Sigmoid colon (tissue), 7 donors: ENCODE data around the gene APAF1. TPM values are rescaled to one million over a fixed set of nuclear protein-coding genes. Genes with fewer than 3 reads are reported as not detected.

ENCODE experiments used
- DNase-seq: peaks from one replicate; pipeline ENCODE4 v3.0.0-alpha.2; 2019
- H3K27ac ChIP-seq, 4 donors: fragments of 200-600 bp; sonication (generic); one replicate each; pipeline ENCODE4 v1.5.1; 2016 to 2019; ENCODE audit warnings: mild to moderate bottlenecking in 1 of 4
- H3K27me3 ChIP-seq, 3 donors: fragments of 200-600 bp; sonication (generic); one replicate each; pipeline ENCODE4 v1.5.1; 2019; ENCODE audit warnings: mild to moderate bottlenecking in 1 of 3
- H3K36me3 ChIP-seq, 4 donors: fragments of 200-600 bp; sonication (generic); one replicate each; pipeline ENCODE4 v1.5.1; 2016 to 2019
- H3K4me1 ChIP-seq, 4 donors: fragments of 200-600 bp; sonication (generic); one replicate each; pipeline ENCODE4 v1.5.1; 2017 to 2019
- H3K4me3 ChIP-seq, 4 donors: fragments of 200-600 bp; sonication (generic); one replicate each; pipeline ENCODE4 v1.5.1; 2017 to 2019; ENCODE audit warnings: mild to moderate bottlenecking in 2 of 4, moderate library complexity in 1 of 4
- H3K9me3 ChIP-seq, 4 donors: fragments of 200-600 bp in 3 of 4; sonication (generic) in 3 of 4; one replicate each; pipeline versions ENCODE4 v1.5.1 to v1.6.1; 2013 to 2019
- EP300 ChIP-seq, 4 donors: sonication (generic); formaldehyde crosslinking; IDR thresholded peaks; one replicate each; pipeline ENCODE4 v1.6.1; 2017; ENCODE audit warnings: antibody characterized with exemption in 4 of 4
- POLR2A ChIP-seq, 2 donors: fragments of 450-650 bp; IDR thresholded peaks; one replicate each; pipeline ENCODE4 v1.6.1; 2016; ENCODE audit warnings: antibody characterized with exemption in 2 of 2, mild to moderate bottlenecking in 2 of 2, moderate library complexity in 2 of 2
- POLR2AphosphoS5 ChIP-seq, 4 donors: sonication (generic); formaldehyde crosslinking; IDR thresholded peaks; one replicate each; pipeline ENCODE4 v1.6.1; 2017; ENCODE audit warnings: antibody characterized with exemption in 4 of 4
- WGBS, 2 donors: extraction: QIAGEN DNeasy Blood & Tissue Kit; methylation state at CpG; one replicate each; pipeline ENCODE4 v1.1.7; 2013; 5-methylcytosine and 5-hydroxymethylcytosine counted together
- intact Hi-C: fragments of 100-400 bp; cut with DNase I; formaldehyde crosslinking; loops from one replicate; pipeline ENCODE4 v1.15.1; 2023
- polyA plus RNA-seq, 3 donors: library from polyadenylated mRNA; stranded (reverse); fragments of 200-250 nt; gene quantifications; one replicate each; pipeline ENCODE4 v1.2.3, GENCODE V29; 2013
- total RNA-seq, 4 donors: library from RNA; depleted of rRNA; stranded (reverse); fragments of >200 nt; gene quantifications; one replicate each; pipeline ENCODE4 v1.1.0, GENCODE V29; 2016
- TF ChIP-seq, protein P1 (sequence below), 4 experiments: fragments of 450-650 bp in 3 of 4; fragments of 200-600 bp in 1 of 4; IDR thresholded peaks; one replicate each; pipeline ENCODE4 v1.5.1; 2016 to 2019; ENCODE audit warnings: antibody characterized with exemption in 4 of 4, mild to moderate bottlenecking in 3 of 4, moderate library complexity in 2 of 4
- donor health status: healthy with polysubstance abuse.
- donor health status: Bipolar disorder and iron deficiency.
- donor health status: healthy.

APAF1 gene
- total and polyA plus RNA-seq, 7 donors = 6.2 to 20.1 (median 14.6) TPM

DNA sequence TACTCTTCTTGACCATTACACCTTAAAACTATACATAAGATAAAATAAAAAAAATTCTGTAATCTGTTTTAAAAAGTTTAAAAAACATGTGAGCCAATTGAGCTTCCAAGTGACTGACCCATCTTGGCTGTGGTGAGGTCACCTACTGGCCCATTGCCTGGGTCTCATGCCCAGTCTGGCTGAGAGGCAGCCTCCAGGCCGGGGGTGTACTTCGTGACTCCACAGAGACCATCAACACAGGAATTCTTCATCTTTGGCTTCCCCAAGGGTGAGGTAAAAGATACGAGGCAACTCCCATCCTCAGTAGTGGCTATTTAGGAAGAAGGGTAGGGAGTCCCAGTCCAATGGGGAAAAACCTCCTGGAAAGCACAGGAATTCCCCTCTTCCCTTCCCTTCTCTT, 113.2 kb downstream of the APAF1 start:
- H3K4me3 ChIP-seq = no peak overlapping the region
- H3K4me1 ChIP-seq = peaks cover 0 to 5% (median 0%) of the 10 kb centered on the region in 4 donors
- no peaks in the 10 kb centered on the region for H3K9me3 ChIP-seq
- TF ChIP-seq, protein P1, sequence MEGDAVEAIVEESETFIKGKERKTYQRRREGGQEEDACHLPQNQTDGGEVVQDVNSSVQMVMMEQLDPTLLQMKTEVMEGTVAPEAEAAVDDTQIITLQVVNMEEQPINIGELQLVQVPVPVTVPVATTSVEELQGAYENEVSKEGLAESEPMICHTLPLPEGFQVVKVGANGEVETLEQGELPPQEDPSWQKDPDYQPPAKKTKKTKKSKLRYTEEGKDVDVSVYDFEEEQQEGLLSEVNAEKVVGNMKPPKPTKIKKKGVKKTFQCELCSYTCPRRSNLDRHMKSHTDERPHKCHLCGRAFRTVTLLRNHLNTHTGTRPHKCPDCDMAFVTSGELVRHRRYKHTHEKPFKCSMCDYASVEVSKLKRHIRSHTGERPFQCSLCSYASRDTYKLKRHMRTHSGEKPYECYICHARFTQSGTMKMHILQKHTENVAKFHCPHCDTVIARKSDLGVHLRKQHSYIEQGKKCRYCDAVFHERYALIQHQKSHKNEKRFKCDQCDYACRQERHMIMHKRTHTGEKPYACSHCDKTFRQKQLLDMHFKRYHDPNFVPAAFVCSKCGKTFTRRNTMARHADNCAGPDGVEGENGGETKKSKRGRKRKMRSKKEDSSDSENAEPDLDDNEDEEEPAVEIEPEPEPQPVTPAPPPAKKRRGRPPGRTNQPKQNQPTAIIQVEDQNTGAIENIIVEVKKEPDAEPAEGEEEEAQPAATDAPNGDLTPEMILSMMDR (IDR thresholded peaks at IDR 0.05) = no peak
- TF ChIP-seq EP300 (IDR thresholded peaks at IDR 0.05) (no peak), POLR2AphosphoS5 (IDR thresholded peaks at IDR 0.05) (no peak), POLR2A (IDR thresholded peaks at IDR 0.05) (no peak)
- no peak overlapping the region for H3K27ac ChIP-seq
- intact Hi-C loops = no loop called here
- 66 to 76% methylated on average over 3 of the region's 3 CpGs for WGBS, 2 donors
- H3K36me3 ChIP-seq = no peaks in the 10 kb centered on the region
- no peaks in the 10 kb centered on the region for H3K27me3 ChIP-seq
- DNase-seq = no peak

DNA sequence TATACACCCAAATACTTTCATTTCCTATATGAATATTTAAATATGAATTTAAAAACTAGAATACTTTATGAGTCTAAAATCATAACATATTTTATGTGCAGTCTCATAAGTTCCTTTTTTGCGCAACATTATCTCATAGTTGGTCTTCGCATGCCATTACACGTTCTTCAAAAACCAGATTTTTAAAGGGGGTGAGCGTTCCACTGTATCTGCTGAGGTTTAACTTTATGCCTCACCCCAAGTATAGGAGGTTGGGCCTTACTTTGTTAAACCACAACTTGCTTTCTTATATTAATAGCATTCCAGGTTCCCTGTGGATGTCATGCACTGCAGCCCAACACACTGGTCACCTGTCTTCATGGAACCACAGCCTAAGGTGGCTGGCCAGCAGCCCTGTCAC, 118.6 kb downstream of the APAF1 start:
- 91 to 93% methylated on average over 4 of the region's 4 CpGs for WGBS, 2 donors
- TF ChIP-seq POLR2A (IDR thresholded peaks at IDR 0.05) (no peak), EP300 (IDR thresholded peaks at IDR 0.05) (no peak), POLR2AphosphoS5 (IDR thresholded peaks at IDR 0.05) (no peak)
- TF ChIP-seq, protein P1 (IDR thresholded peaks at IDR 0.05) = no peak
- no peaks in the 10 kb centered on the region for H3K4me1 ChIP-seq
- no peak overlapping the region for H3K4me3 ChIP-seq
- H3K36me3 ChIP-seq = no peaks in the 10 kb centered on the region
- DNase-seq = no peak
- H3K27me3 ChIP-seq = no peaks in the 10 kb centered on the region
- intact Hi-C loops = no loop called here
- no peaks in the 10 kb centered on the region for H3K9me3 ChIP-seq
- no peak overlapping the region for H3K27ac ChIP-seq

DNA sequence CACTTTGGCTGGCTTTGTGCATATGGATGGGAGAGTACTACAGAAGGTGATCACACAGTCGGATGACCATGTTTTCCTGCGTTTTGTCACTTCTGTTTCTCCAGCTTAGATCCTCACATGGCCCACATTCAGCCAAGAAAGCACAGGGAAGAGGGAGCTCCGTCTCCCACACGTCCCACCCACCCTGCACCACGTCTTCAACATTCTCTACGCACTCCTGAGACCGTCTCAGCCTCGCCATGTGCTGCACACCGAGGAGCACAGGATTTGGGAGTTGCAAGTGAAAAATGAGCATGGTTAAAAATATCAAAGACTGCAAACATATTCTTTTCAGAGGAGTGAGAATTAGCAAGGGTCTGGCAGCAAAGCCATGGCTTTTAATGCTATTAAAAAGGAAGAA, 122.2 kb downstream of the APAF1 start:
- WGBS, 2 donors = 76 to 85% methylated on average over 9 of the region's 9 CpGs
- Histone ChIP-seq H3K27me3 (no peaks in the 10 kb centered on the region), H3K4me1 (no peaks in the 10 kb centered on the region), H3K4me3 (no peak overlapping the region), H3K9me3 (no peaks in the 10 kb centered on the region), H3K36me3 (no peaks in the 10 kb centered on the region), H3K27ac (no peak overlapping the region)
- intact Hi-C loops = no loop called here
- DNase-seq = no peak
- TF ChIP-seq, protein P1 (IDR thresholded peaks at IDR 0.05) = no peak
- TF ChIP-seq POLR2AphosphoS5 (IDR thresholded peaks at IDR 0.05) (no peak), POLR2A (IDR thresholded peaks at IDR 0.05) (no peak), EP300 (IDR thresholded peaks at IDR 0.05) (no peak)

DNA sequence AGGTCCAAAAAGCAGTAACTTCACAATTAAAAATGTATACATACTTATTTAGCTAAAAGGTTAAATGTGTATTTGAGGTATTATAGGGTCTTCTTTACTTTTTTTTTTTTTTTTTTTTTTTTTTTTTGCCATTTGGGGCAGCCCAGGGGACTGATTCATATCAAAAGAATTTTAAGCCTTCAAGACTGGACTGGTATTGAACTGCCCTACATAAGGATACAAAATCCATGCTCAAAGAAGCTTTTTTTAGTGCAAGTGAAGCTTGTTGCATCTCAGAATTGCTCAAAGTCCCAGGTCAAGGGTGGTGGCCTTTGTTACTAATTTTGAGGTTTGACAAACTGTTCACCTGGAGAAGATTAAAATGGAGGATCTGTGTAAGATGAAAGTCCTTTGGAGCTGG, 124.0 kb downstream of the APAF1 start:
- TF ChIP-seq EP300 (IDR thresholded peaks at IDR 0.05) (no peak), POLR2AphosphoS5 (IDR thresholded peaks at IDR 0.05) (no peak), POLR2A (IDR thresholded peaks at IDR 0.05) (no peak)
- TF ChIP-seq, protein P1 (IDR thresholded peaks at IDR 0.05) = no peak
- no peaks in the 10 kb centered on the region for H3K9me3 ChIP-seq
- DNase-seq = no peak
- no peak overlapping the region for H3K27ac ChIP-seq
- H3K36me3 ChIP-seq = peaks cover 0 to 7% (median 0%) of the 10 kb centered on the region in 4 donors
- no peaks in the 10 kb centered on the region for H3K27me3 ChIP-seq
- no peaks in the 10 kb centered on the region for H3K4me1 ChIP-seq
- intact Hi-C loops = no loop called here
- no peak overlapping the region for H3K4me3 ChIP-seq

DNA sequence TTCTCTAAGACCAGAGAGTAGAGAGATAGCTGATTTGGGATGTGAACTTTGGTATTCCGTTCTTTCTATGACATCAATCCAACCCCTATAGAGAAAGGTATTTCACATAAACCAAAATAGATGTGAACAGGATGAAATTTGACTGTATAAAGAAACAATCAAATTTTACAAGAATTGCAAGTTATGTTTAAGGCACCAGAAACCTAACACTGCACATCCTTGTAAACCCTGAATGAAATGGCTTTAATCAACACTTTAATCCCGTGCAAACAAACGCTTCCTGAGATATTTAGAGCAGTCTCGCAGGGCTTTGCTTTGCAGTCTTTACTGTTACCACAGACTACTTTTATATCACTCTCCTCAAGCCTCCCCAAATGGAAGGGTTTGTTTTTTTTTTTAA, 125.1 kb downstream of the APAF1 start:
- TF ChIP-seq EP300 (IDR thresholded peaks at IDR 0.05) (no peak), POLR2A (IDR thresholded peaks at IDR 0.05) (no peak), POLR2AphosphoS5 (IDR thresholded peaks at IDR 0.05) (no peak)
- TF ChIP-seq, protein P1 (IDR thresholded peaks at IDR 0.05) = no peak
- Histone ChIP-seq H3K9me3 (no peaks in the 10 kb centered on the region), H3K36me3 (peaks cover 0 to 7% (median 0%) of the 10 kb centered on the region in 4 donors), H3K27ac (no peak overlapping the region), H3K4me3 (no peak overlapping the region), H3K27me3 (no peaks in the 10 kb centered on the region), H3K4me1 (no peaks in the 10 kb centered on the region)
- intact Hi-C loops = no loop called here
- DNase-seq = no peak
- 46 to 64% methylated on average over 4 of the region's 4 CpGs for WGBS, 2 donors
